Measurements from ENCODE around the gene BANP.
"Not testable (repeated sequence)": the region's sequence is repeated elsewhere in the genome, so short reads cannot be mapped to it uniquely, and the experiment has no call there.

BANP gene

DNA sequence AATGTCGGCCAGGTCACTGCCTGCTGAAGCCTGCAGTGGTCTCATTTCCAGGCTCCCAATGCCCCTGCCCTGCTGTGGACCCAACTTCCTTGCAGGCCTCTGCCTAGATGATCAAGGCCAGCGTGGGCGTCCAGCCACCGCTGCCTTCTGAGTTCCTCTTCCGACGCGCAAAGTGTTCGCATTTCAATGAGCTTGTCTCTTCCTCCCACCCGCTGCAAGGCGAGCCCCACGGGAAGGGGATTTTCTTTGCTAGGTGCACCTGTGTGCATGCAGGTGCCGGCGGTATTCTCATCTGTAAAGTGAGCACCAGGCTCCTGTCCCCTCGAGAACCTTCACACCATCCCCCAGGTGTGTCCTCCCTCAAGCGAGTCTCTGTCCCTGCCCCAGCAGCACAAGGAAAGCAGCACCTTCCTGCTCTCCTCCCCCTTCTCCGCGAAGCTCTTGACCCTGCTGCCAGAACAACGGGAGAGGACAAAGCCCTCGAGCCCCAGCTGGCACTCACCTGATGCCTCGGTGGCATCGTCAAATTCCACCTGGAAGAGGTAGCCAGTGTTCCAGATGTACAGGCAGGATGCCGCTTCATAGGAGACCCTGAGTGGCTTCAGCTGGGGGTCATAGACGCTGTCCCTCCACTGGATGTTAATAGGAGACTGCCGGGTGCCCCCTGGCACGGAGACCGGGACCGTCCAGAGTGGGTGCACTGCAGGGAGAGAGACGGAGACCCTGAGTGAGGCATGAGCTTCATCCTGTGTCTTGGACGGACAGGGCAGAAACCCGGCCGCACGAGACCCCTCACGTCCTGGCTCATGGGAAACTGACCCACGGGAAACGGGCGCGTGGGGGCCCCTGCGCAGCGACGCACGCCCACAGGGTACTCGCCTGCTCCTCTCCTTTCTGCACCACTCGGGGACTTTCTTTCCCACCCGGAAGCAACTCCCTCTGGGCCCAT, 24.7 kb upstream of the BANP start:
- peak in 1 of 2 experiments; percentile 43 for DNase-seq

DNA sequence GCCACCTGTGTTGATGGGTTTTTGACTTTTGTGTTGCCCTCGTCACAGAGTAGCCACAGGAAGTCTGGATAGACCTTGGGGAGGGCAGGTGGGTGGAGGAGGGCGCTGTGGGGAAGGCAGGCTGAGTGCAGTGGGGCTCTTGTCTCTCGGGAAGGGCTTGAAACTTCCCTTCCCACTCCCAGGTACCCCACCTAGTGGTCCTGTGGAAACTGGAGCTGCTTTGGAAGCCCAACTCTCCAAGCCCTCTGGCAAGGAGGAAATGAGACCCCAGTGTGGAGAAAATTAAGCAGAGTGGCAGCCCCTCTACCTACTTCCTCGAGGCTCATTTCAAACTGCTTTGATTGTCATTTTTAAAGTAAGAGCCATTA, 24.1 kb upstream of the BANP start:
- no peak for DNase-seq

DNA sequence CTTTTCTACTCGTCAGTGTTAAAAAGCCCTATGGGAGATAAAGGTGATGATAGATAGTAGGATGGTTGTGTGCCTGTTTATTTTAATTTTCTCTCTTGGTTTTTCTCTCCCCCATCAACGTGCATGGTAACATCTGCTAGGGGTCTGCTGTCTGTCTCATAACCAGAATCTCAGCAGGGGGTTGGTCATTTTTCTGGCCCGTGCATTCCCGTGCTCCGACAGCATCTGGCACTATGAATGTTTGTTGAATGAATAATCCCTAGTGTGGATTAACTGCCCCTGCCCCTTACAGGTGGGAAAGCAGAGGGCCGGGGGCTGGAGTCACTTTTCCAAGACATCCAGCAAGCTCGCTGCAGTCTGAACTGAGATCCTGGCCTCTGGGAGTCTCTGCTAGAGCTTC, 21.2 kb upstream of the BANP start:
- no peak for DNase-seq

DNA sequence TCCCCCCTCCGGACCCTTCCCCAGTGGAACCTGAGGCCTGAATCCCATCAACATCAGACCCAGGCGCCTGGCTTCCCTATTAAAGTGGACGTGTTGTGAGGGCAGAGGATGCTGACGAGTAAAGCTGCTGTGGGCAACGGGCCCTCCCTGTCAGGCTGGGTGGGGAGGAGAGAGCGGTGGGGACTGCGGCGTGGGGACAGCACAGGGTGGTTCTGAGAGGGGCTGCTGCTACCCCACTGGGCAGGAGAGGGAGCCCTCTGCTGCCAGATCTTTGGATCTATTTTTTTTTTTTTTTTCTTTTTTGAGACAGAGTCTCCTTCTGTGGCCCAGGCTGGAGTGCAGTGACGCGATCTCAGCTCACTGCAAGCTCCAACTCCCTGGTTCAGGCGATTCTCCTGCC, 20.8 kb upstream of the BANP start:
- peak in 1 of 2 experiments; percentile 22 for DNase-seq

DNA sequence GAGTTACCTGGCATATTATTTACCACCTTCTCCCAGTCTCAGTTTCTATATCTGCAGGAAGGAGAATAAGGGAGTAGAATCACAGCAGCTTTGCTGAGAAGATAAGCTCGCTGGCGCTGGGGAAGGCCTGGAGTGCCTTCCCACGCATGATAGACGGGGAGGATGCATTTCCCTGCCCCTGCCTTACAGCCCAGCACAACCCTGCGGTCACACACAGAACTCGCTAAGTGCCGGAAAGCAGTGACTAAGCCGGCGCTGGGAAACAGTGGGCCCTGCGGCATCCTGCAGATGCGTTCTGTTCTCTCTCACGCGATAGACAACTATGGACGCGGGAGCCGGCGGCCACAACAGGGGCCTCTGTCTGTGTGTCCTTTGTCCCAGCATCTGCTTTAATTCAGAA, 19.7 kb upstream of the BANP start:
- DNase-seq: peak; percentile 18 to 48

DNA sequence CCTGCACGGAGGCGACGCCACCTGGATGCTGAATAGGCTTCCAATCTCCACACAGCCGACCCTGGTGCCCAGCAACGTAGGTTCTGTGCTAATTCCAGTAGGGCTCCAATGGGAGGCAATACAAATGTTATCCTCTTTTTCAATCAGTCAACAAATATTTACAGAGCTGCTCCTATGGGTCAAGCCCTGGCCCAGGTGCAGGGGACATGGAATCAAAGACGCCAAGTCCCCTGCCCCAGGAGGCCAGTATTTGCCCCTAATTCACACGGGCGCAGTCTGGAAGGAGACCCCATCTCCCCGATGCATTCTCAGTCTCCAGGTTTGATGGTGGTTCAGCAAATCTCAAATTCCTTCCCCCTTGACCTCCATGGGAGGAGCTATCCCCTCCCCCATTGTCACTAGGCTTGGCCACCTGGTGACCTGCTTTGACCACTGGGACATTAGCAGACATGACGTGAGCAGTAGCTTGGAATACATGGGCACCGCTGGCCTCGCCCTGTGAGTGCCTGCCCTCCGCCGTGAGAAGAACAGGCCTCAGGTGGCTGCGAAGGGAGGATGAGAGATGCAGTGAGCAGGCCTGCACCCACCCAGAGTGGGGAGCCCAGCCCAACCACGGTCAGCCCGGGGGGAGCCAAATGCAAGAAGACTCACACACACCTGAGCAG, 18.6 kb upstream of the BANP start:
- DNase-seq: peak in 1 of 2 experiments; percentile 10

DNA sequence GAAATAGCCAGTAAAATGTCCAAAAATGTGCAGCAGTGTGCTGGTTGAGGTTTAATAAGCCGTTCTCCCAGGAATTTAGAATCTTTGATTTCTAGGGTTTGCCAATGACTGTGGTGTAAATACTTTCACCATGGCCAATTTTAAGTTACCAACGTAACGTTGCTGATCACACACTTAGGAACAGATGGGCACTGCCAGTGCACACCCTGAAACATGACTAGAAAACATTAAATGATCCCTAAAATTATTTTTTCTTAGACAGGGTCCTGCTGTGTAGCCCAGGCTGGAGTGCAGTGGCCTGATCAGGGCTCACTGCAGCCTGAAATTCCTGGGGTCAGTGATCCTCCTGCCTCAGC, 18.1 kb upstream of the BANP start:
- no peak for DNase-seq

DNA sequence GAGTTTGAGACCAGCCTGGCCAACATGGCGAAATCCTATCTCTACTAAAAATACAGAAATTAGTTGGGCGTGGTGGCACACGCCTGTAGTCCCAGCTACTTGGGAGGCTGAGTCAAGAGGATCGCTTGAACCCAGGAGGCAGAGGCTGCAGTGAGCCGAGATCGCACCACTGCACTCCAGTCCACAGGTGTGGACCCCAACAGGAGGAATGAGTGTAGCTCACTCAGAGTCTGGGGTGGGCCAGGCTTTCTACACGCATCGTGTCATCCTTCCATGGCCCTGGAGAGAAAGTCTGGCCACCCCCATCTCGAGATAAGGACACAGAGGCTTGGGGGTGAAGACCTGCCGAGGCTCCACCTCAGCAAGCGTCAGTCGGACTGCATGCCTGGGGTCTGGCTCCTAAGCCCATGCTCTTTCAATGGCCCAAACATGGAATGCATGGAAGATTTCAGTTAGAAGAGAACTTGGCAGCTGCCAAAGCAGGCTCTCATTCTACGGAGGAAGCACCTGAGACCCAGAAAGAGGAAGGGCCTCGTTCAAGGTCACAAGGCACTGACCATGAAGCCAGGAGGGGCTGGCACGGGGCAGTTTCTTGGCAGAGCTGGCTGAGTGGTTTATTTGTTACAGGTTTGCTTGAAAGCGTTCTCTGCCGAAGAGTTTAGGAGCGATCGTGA, 16.3 kb upstream of the BANP start:
- not testable (repeated sequence) for DNase-seq

DNA sequence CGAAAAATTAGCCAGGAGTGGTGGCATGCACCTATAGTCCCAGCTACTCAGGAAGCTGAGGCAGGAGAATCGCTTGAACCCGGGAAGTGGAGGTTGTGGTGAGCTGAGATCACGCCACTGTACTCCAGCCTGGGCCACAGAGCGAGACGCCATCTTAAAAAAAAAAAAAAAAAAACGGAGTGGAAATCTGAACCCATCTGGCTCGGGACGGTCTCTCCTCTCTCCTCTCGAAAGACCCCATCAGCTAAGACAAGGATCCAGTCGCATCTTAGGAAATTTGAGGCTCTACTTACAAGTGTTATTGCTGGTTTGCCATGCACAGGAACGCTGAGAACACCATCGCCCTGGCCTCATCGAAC, 15.2 kb upstream of the BANP start:
- not testable (repeated sequence) for DNase-seq

DNA sequence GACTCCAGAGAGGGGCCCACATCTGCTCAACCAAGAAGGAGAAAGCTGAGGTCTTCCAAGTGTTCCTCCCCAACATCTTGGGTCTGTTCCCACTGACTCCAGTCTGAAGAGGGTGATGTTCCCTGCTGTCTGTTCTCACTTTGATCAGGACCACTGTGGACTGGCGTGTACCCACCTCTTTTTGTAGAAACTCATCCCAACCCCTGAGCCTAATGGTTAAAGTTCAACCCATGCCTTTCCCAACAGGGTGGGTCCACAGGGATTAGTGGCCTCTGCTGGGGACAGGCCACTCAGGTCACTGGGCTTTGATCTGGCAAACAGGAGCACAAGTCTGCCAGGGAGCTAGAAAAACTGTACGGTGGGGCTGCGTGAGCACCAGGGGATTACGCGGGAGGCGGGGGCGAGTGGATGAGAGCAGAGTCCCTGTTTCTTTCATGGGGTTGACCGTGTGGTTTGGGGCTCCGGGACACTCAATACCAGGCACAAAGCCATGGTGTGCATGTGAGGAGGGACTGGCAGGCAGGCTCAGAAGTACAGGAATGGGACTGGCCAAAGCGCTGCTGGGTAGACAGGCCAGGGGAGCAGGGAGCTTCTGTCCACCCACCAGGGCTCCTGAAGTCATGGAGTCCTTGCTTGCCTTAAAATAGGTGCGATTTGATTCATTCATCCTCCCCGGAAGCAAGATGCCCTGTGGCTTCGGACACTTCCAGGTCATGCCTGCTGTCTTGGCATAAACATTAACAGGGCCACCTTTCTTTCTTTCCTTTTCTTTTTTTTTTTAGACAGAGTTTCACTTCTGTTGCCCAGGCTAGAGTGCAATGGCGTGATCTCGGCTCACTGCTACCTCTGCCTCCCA, 14.6 kb upstream of the BANP start, which contains the start of gene CA5A:
CA5A (minus strand) TSS at position 155 of the 856 bp plus-strand sequence; CDS start at position 76, 79 bp downstream.
- DNase-seq: no peak

DNA sequence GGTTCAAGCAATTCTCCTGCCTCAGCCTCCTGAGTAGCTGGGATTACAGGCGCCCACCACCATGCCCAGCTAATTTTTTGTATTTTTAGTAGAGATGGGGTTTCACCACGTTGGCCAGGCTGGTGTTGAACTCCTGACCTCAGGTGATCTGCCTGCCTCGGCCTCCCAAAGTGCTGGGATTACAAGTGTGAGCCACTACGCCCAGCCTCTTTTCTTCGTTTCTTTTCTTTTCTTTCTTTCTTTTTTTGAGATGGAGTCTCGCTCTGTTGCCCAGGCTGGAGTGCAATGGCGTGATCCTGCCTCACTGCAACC, 14.0 kb upstream of the BANP start:
- not testable (repeated sequence) for DNase-seq

DNA sequence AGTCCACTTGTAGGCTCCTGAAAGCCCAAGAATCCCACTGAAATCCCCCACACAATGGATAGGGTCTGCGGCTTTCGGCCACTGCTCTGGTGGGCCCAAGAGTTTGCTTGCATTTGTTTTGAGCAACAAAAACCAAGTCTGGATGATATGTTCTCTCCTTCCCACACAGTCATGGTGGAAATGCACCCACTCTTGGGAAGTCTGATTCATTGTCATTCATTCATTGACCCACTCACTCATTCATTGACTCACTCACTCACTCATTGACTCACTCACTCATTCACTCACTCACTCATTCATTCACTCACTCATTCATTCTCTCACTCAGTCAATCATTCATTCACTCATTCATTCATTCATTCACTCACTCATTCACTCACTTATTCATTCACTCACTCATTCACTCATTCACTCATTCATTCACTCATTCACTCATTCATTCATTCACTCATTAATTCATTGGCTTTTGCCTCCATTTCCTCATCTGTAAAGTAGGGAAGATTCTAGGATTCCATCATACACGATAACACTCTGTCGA, 12.8 kb upstream of the BANP start:
- no peak for DNase-seq

DNA sequence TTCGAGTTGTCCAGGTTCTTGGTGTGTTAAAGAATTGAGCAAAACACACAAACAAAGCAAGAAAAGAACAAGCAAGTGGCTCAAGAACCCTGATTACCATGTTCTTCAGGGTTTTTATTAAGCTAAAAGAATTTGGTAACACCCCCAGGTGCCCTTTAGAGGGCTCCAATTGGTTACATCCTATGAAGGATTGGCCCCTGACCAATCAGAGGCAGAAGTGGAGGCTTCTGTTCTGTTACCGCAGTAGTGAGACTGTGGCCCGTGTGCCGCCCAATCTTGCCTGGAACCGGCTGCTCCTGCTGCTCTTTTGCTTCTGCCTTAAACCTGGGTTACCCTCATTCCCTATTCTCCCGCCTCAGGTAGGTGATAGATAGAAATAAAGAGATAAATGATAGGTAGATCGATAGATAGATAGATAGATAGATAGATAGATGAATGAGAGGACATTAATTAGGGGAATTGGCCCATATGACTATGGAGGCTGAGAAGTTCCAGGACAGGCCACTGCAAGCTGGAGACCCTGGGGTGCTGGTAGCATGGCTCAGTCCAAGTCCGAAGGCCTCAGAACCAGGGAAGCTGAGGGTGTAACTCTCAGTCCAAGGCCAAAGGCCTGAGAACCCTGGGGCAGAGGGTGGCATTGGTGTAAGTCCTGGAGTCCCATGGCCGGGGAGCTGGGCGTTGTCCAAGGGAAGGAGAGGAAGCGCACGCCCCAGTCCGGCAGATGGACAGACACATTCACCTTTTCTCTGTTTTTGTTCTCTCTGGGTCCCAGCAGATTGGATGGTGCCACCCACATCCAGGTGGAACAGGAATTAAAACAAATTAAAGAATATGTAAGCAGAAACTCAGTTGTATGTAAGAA, 11.4 kb upstream of the BANP start:
- no peak for DNase-seq

DNA sequence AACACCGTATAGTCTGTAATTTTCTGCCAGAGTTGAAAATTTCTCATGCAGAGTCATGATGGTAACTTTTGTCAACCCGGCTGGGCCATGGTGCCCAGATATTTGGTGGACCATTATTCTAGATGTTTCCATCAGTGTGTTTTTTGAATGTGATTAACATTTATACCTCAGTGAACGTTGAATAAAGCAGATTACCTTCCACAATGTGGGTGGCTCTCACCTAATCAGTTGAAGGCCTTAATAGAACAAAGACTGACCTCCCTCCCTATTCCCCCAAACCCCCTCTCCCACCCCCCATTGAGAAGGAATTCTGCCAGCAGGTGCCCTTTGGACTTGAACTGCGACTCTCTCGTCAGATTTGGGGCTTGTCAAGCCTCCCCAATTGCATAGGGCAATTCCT, 8.6 kb upstream of the BANP start:
- DNase-seq: no peak

DNA sequence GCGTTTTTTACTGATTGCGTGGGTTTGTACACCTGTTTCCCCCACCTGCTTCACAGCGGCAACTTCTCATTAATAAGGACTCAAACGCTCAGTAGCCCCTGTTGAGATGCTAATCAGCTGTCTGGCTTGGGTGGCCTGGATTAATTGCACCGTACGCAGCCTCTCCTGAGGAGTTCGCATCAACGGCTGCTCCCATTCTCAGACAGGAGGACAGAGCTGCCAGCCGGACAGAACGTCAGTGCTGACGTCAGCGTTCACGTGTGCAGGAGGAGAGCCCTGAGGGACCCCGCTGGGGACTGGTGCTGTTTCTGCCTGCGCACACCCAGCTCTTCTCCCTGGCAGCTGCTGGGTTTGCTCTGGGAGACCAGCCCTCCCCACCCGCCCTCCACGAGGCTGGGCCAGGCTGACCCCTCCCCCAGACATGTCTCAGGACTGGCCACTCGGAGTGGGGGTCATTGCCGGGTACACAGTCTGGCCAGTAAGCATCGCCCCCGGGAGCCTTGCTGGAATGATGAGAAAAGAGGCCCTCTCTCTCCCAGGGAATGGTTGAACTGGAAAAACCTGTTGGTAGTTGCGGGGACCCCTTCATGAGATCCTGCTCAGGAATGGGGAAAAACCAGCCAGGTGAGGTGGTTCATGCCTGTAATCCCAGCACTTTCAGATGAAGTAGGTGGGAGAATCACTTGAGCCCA, 5.7 kb upstream of the BANP start:
- DNase-seq: peak; percentile 86 to 95

DNA sequence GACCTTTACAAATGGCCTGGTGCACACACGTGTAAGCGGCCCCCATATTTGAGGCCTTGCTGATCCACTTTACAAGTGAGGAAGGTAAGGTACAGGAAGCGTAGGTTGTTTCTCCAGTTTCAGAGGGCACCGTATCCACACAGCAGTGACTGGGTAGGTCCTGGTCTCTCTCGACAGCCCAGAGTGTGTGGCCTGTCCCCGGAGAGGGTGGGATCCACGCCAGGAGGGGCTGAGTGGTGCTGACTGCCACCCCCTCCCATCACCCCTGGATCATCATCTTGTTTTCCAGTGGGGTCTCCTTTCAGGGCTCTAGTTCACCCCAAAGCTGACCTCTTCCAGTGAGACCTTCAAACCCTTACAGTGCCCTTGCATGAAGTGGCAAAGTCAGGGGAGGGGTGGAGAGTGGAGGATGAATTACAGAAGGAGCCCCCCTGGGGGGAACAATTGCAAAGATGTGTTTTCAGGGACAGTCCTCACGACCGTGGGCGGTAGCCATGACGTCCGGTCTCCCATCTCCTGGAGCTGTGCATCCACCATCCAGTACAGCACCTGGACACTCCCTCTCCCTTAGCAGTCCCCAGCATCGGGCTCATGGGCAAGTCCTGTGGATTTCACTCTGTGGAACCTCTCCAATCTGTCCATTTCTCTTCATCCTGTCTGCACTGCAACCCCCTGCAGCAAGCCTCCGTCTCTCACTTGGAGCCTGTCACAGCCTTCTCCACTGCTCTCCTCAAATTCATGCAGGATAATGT, 4.5 kb upstream of the BANP start:
- no peak for DNase-seq

DNA sequence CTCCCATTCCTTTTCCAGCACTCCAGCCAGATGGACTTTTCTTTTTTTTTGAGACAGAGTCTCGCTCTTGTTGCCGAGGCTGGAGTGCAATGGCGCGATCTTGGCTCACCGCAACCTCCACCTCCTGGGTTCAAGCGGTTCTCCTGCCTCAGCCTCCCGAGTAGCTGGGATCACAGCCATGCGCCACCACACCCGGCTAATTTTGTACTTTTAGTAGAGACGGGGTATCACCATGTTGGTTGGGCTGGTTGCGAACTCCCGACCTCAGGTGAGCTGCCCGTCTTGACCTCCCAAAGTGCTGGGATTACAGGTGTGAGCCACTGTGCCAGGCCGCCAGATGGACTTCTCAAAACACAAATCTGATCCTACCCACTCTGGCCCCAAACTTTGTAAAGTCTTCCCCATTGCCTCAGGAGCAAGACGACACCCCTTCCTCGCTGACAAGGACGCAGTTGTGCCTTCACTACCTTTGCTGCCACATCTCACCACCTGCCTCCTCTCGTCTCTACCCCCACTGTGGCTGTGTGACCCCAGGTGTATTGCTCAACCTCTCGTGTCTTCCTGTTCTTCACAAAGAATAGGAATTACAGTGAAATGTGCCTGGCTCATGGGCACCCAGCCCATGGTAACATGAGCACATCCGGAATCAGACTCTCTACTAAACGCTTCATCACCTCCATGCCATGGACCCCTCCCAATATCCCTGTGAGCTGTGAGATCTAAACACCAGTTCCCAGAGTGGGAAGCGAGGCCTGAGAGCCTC, 3.7 kb upstream of the BANP start:
- peak in 1 of 2 experiments; percentile 12 for DNase-seq

DNA sequence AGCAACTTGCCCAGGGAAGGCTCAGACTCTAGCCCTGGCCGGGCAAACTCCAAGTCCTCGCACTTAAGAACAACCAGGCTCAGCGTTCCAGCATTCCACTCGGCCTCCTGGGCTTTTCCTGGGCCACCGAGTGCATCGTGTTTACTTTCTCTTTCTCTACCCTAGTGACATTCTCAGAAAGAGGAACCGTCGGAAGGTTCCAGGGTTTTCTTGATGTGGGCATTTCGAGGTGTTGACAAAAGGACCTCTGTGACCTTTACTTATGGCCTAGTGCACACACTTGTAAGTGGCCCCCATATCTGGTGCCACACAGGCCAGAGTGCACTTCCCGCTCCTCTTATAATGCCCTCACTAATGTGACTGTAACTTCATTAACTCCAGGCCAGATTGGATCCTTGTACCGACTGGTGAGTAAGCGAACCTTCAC, 3.1 kb upstream of the BANP start:
- DNase-seq: no peak

DNA sequence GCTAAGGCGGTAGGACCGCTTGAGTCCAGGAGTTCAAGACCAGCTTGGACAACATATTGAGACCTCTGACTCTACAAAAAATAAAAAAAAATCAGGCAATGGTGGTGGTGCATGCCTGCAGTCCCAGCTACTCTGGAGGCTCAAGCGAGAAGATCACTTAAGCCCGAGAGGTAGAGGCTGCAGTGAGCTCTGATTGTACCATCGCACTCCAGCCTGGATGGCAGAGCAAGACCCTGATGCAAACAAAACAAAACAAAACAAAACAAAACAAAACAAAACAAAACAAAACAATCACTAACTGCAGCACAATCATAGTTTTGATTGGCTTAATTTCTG, 2.5 kb upstream of the BANP start:
- no peak for DNase-seq

All from NCI-H2081 (cell line).